H1 (cell line): ENCODE results near the gene PJA1. TPM values are rescaled to one million over a fixed set of nuclear protein-coding genes. Genes with fewer than 3 reads are reported as not detected.

Experiments used
- CTCF ChIA-PET: fragments of 300-600 bp; sonication (Branson Sonifier 250); formaldehyde crosslinking; loops from one replicate; lab custom pipeline; 2021; ENCODE audit not compliant: partially characterized antibody; lab: Charles Lee
- POLR2A ChIA-PET: fragments of 300-600 bp; sonication (Branson Sonifier 250); formaldehyde crosslinking; loops from one replicate; lab custom pipeline; 2021; ENCODE audit warnings: inconsistent platforms; ENCODE audit not compliant: partially characterized antibody; lab: Charles Lee
- DNase-seq, 2 experiments: peaks; one replicate each; pipeline versions ENCODE4 v3.0.0 to v3.0.0-alpha.2; 2010 to 2022; ENCODE audit warnings: low spot score in 2 of 2, low read depth in 1 of 2, mixed read lengths in 1 of 2
- FAIRE-seq: peaks from 2 replicates; lab custom pipeline; 2011; peaks lifted over from hg19 to GRCh38; lab: Jason Lieb, UNC
- H2AFZ ChIP-seq: 2 replicates; pipeline ENCODE4 v1.8.1; 2012; ENCODE audit warnings: low read length, inconsistent platforms
- H2AK5ac ChIP-seq: 2 replicates; pipeline ENCODE4 v1.6.1; 2013; ENCODE audit warnings: low read depth, low read length
- H2BK120ac ChIP-seq: replicated peaks from 2 replicates; pipeline ENCODE3; 2013; ENCODE audit warnings: low read depth, low read length, inconsistent platforms
- H2BK12ac ChIP-seq: 2 replicates; pipeline ENCODE4 v1.6.1; 2013; ENCODE audit warnings: low read depth, low read length
- H2BK15ac ChIP-seq: 2 replicates; pipeline ENCODE4 v1.6.1; 2013; ENCODE audit warnings: low read length
- H2BK20ac ChIP-seq: 2 replicates; pipeline ENCODE4 v1.6.1; 2013; ENCODE audit warnings: low read length
- H2BK5ac ChIP-seq: 2 replicates; pipeline ENCODE4 v1.6.1; 2013; ENCODE audit warnings: low read depth, low read length
- H3K14ac ChIP-seq: 2 replicates; pipeline ENCODE4 v1.6.1; 2013; ENCODE audit warnings: inconsistent platforms; ENCODE audit not compliant: insufficient read length
- H3K18ac ChIP-seq: 2 replicates; pipeline ENCODE4 v1.6.1; 2013; ENCODE audit warnings: low read length; ENCODE audit errors: extremely low read depth
- H3K23ac ChIP-seq: 2 replicates; pipeline ENCODE4 v1.6.1; 2013; ENCODE audit warnings: inconsistent platforms; ENCODE audit not compliant: insufficient read length
- H3K23me2 ChIP-seq: 2 replicates; pipeline ENCODE4 v1.6.1; 2013; ENCODE audit warnings: low read depth, low read length
- H3K27ac ChIP-seq: 2 replicates; pipeline ENCODE4 v1.6.1; 2011; ENCODE audit warnings: low read depth, low read length, inconsistent platforms
- H3K27me3 ChIP-seq, 4 experiments: replicated peaks in 1 of 4; 1 replicate in 1 of 4; 2 replicates in 3 of 4; pipeline versions ENCODE4 v1.6.1 to v1.8.1; 2011 to 2013; ENCODE audit warnings: low read length in 3 of 4, mild to moderate bottlenecking in 3 of 4, inconsistent platforms in 2 of 4, mixed read lengths in 2 of 4, moderate library complexity in 1 of 4; ENCODE audit not compliant: control insufficient read depth in 3 of 4, insufficient read depth in 3 of 4; ENCODE audit errors: extremely low read depth in 1 of 4
- H3K36me3 ChIP-seq, 4 experiments: 2 replicates each; pipeline versions ENCODE4 v1.6.1 to v1.8.1; 2011 to 2013; ENCODE audit warnings: mild to moderate bottlenecking in 4 of 4, low read length in 3 of 4, moderate library complexity in 2 of 4, control low read depth in 1 of 4, inconsistent platforms in 1 of 4; ENCODE audit not compliant: insufficient read depth in 4 of 4, control insufficient read depth in 2 of 4
- H3K4ac ChIP-seq: replicated peaks from 2 replicates; pipeline ENCODE3; 2013; ENCODE audit warnings: low read length, low read depth, mixed read lengths, inconsistent platforms; ENCODE audit not compliant: insufficient read length
- H3K4me1 ChIP-seq, 4 experiments: replicated peaks in 1 of 4; 1 replicate in 1 of 4; 2 replicates in 3 of 4; pipeline versions ENCODE4 v1.6.1 to v1.8.1; 2011 to 2013; ENCODE audit warnings: low read length in 3 of 4, inconsistent platforms in 2 of 4, mixed read lengths in 1 of 4; ENCODE audit not compliant: insufficient read depth in 4 of 4, control insufficient read depth in 3 of 4
- H3K4me2 ChIP-seq, 2 experiments: 2 replicates each; pipeline versions ENCODE4 v1.6.1 to v1.8.1; 2011 to 2013; ENCODE audit warnings: low read depth in 2 of 2, low read length in 2 of 2, control low read depth in 1 of 2, inconsistent platforms in 1 of 2, mild to moderate bottlenecking in 1 of 2; ENCODE audit not compliant: insufficient read depth in 1 of 2
- H3K4me3 ChIP-seq, 4 experiments: fragments of 200-600, 300-600 bp in 1 of 4; sonication (generic), shearing (Covaris generic), sonication (Bioruptor Twin) in 1 of 4; 2 replicates each; pipeline versions ENCODE4 v1.5.1 to v1.8.1; 2011 to 2016; ENCODE audit warnings: low read length in 4 of 4, low read depth in 3 of 4, control low read depth in 2 of 4, inconsistent platforms in 2 of 4, mild to moderate bottlenecking in 2 of 4, mixed read lengths in 1 of 4, moderate library complexity in 1 of 4; ENCODE audit not compliant: insufficient read depth in 2 of 4; ENCODE audit errors: extremely low read depth in 1 of 4
- H3K56ac ChIP-seq: replicated peaks from 2 replicates; pipeline ENCODE3; 2013; ENCODE audit warnings: low read depth, mild to moderate bottlenecking, mixed read lengths, low read length, inconsistent platforms; ENCODE audit not compliant: insufficient read length
- H3K79me1 ChIP-seq: 2 replicates; pipeline ENCODE4 v1.6.1; 2013; ENCODE audit warnings: low read depth, low read length, control low read depth
- H3K79me2 ChIP-seq, 2 experiments: 2 replicates each; pipeline versions ENCODE4 v1.6.1 to v1.8.1; 2012 to 2013; ENCODE audit warnings: low read length in 2 of 2, mild to moderate bottlenecking in 2 of 2, inconsistent platforms in 1 of 2; ENCODE audit not compliant: insufficient read depth in 2 of 2, control insufficient read depth in 1 of 2
- H3K9ac ChIP-seq, 4 experiments: replicated peaks in 1 of 4; 1 replicate in 1 of 4; 2 replicates in 3 of 4; pipeline versions ENCODE4 v1.6.1 to v1.8.1; 2011 to 2013; ENCODE audit warnings: low read depth in 3 of 4, low read length in 3 of 4, control low read depth in 2 of 4, mild to moderate bottlenecking in 2 of 4, moderate library complexity in 2 of 4, inconsistent platforms in 1 of 4; ENCODE audit errors: extremely low read depth in 1 of 4
- H3K9me3 ChIP-seq, 2 experiments: 2 replicates each; pipeline versions ENCODE4 v1.6.1 to v1.8.1; 2012 to 2013; ENCODE audit warnings: mild to moderate bottlenecking in 2 of 2, moderate library complexity in 2 of 2, control low read depth in 1 of 2, inconsistent platforms in 1 of 2, low read depth in 1 of 2, low read length in 1 of 2, mixed read lengths in 1 of 2; ENCODE audit not compliant: insufficient read depth in 2 of 2
- H4K20me1 ChIP-seq, 2 experiments: replicated peaks in 1 of 2; 2 replicates each; pipeline versions ENCODE3 to v1.8.1; 2011 to 2013; ENCODE audit warnings: inconsistent platforms in 2 of 2, low read length in 2 of 2, mild to moderate bottlenecking in 1 of 2; ENCODE audit not compliant: insufficient read depth in 2 of 2, control insufficient read depth in 1 of 2
- H4K5ac ChIP-seq: 2 replicates; pipeline ENCODE4 v1.6.1; 2013; ENCODE audit warnings: low read length, low read depth, mixed read lengths, inconsistent platforms; ENCODE audit not compliant: insufficient read length
- H4K8ac ChIP-seq: 2 replicates; pipeline ENCODE4 v1.8.0; 2013; ENCODE audit warnings: mild to moderate bottlenecking, moderate library complexity, low read length, inconsistent platforms; ENCODE audit not compliant: insufficient read depth; ENCODE audit errors: extremely low read depth
- H4K91ac ChIP-seq: replicated peaks from 2 replicates; pipeline ENCODE3; 2013; ENCODE audit warnings: low read length, mixed read lengths, inconsistent platforms; ENCODE audit not compliant: insufficient read length
- BACH1 ChIP-seq: IDR thresholded peaks from 2 replicates; pipeline ENCODE4 v1.6.1; 2012; ENCODE audit warnings: low read length, improper control_type of control experiment
- BCL11A ChIP-seq, 2 experiments: IDR thresholded peaks; one replicate each; pipeline ENCODE4 v1.6.1; 2011; ENCODE audit warnings: low read depth in 2 of 2, low read length in 2 of 2, mild to moderate bottlenecking in 2 of 2
- CHD1 ChIP-seq: IDR thresholded peaks from 2 replicates; pipeline ENCODE4 v1.6.1; 2012; ENCODE audit warnings: low read depth, low read length, improper control_type of control experiment
- CREB1 ChIP-seq: IDR thresholded peaks from 2 replicates; pipeline ENCODE4 v1.6.1; 2012; ENCODE audit warnings: inconsistent platforms
- EP300 ChIP-seq, 2 experiments: IDR thresholded peaks; 1 replicate in 1 of 2; 2 replicates in 1 of 2; pipeline ENCODE4 v1.6.1; 2011 to 2012; ENCODE audit warnings: low read depth in 2 of 2, low read length in 2 of 2, mild to moderate bottlenecking in 2 of 2, borderline replicate concordance in 1 of 2, inconsistent platforms in 1 of 2, moderate library complexity in 1 of 2
- GTF2F1 ChIP-seq: IDR thresholded peaks from 2 replicates; pipeline ENCODE4 v1.6.1; 2012; ENCODE audit warnings: low read depth, low read length, improper control_type of control experiment, borderline replicate concordance
- JUN ChIP-seq: IDR thresholded peaks from 2 replicates; pipeline ENCODE4 v1.6.1; 2011; ENCODE audit warnings: low read depth, mild to moderate bottlenecking, improper control_type of control experiment, low read length
- KDM5A ChIP-seq: fragments of 200-600 bp; IDR thresholded peaks from 2 replicates; pipeline ENCODE4 v1.7.1; 2012; ENCODE audit warnings: mild to moderate bottlenecking, low read length, inconsistent platforms, mixed read lengths
- SAP30 ChIP-seq: fragments of 300-600 bp; sonication (generic); IDR thresholded peaks from 2 replicates; pipeline ENCODE4 v1.7.1; 2012; ENCODE audit warnings: low read length, moderate library complexity, mild to moderate bottlenecking, inconsistent platforms; ENCODE audit not compliant: insufficient read depth, insufficient replicate concordance
- TBP ChIP-seq: IDR thresholded peaks from 2 replicates; pipeline ENCODE4 v1.6.1; 2011; ENCODE audit warnings: low read depth, low read length, improper control_type of control experiment
- USF2 ChIP-seq: IDR thresholded peaks from 2 replicates; pipeline ENCODE4 v1.6.1; 2011; ENCODE audit warnings: low read length, improper control_type of control experiment
- WGBS, 2 experiments: shearing (Covaris generic) in 1 of 2; methylation state at CpG; one replicate each; pipeline versions ENCODE4 v1.1.6 to v1.1.7; 2013 to 2015; ENCODE audit warnings: low lambda C conversion rate in 2 of 2, mixed read lengths in 2 of 2, inconsistent platforms in 1 of 2, low coverage in 1 of 2, missing lambda C conversion rate in 1 of 2; ENCODE audit not compliant: insufficient replicate concordance in 2 of 2, insufficient coverage in 1 of 2, insufficient read length in 1 of 2; ENCODE audit errors: extremely low coverage in 1 of 2, missing lambda C conversion rate in 1 of 2; 5-methylcytosine and 5-hydroxymethylcytosine counted together
- polyA plus RNA-seq, 7 experiments: library from polyadenylated mRNA; depleted of rRNA in 3 of 7; stranded (reverse) in 5 of 7; unstranded in 2 of 7; fragments of >200 nt in 5 of 7; fragments of 200-250 nt in 2 of 7; gene quantifications; 1 replicate in 5 of 7; 2 replicates in 1 of 7; 4 replicates in 1 of 7; pipeline versions ENCODE4 v1.2.1 to v1.2.3, GENCODE V29; 2011 to 2013; ENCODE audit warnings: missing spikeins in 2 of 7, mixed read lengths in 2 of 7
- total RNA-seq: library from RNA; stranded (reverse); fragmentation: NEBNext Ultra II Directional; extraction: Animal tissue kit (Norgen Biotek cat#: 25700); gene quantifications from 2 replicates; pipeline ENCODE4 v1.2.1, GENCODE V29; 2021

PJA1 gene
- total and polyA plus RNA-seq, 2 of the 8 experiments (the other 6 are each of a cell fraction or from before 2014, with no cell fraction given): 25.7 to 37.0 TPM

DNA sequence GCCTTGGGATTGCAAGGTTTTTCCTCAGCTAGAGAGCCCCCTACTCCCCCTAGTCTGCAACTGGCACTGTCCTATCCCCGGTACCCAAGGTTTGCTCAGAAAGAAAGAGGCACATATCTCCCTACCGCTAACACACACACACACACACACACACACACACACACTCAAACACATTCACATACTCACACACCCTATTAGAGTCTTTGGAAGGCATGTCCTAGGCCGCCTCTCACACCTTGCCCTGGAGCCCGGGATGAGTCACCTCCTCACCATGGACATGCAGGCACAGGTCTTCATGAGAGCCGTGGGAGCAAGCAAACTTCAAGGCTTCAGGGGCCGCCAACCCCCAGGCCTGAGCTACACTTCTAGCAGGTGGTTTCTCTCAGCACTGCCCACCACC, 49.2 kb downstream of the PJA1 start:
- no peak overlapping the region for H4K8ac ChIP-seq
- peaks cover 0 to 2% (median 0%) of the 10 kb centered on the region in 4 experiments; a peak in 3 of 7 replicates for H3K4me1 ChIP-seq
- no peaks in the 10 kb centered on the region for H3K79me2 ChIP-seq
- H3K18ac ChIP-seq: no peak overlapping the region
- H4K20me1 ChIP-seq: no peaks in the 10 kb centered on the region
- CTCF ChIA-PET: interaction anchor here (0.9 to 2.8 kb wide), 4 partner anchors 11 to 113 kb away, joined by 3 to 11 read pairs (median 5); no protein-coding TSS in a partner anchor
- H2AFZ ChIP-seq: no peak overlapping the region
- H3K27me3 ChIP-seq: no peaks in the 10 kb centered on the region
- POLR2A ChIA-PET: no interaction called here
- no peak overlapping the region for H3K56ac ChIP-seq
- H3K23me2 ChIP-seq: no peaks in the 10 kb centered on the region; the same call in 1 of the 2 replicates
- no peak overlapping the region for H3K9ac ChIP-seq
- no peak overlapping the region for H2BK15ac ChIP-seq
- H3K23ac ChIP-seq: no peak overlapping the region
- WGBS, 2 experiments: 69% methylated on average over 3 of the region's 6 CpGs; no CpG with 5 or more reads in 1 of the 2 experiments
- no peaks in the 10 kb centered on the region for H3K36me3 ChIP-seq
- no peak overlapping the region for H2AK5ac ChIP-seq
- no peak overlapping the region for H3K4me2 ChIP-seq
- no peak for FAIRE-seq
- no peaks in the 10 kb centered on the region for H3K79me1 ChIP-seq
- no peak overlapping the region for H2BK5ac ChIP-seq
- no peak overlapping the region for H3K14ac ChIP-seq
- no peak overlapping the region for H3K4ac ChIP-seq
- H4K5ac ChIP-seq: no peak overlapping the region
- H4K91ac ChIP-seq: no peak overlapping the region
- H2BK20ac ChIP-seq: no peak overlapping the region
- H2BK120ac ChIP-seq: no peak overlapping the region
- H3K9me3 ChIP-seq: no peaks in the 10 kb centered on the region
- H3K27ac ChIP-seq: no peak overlapping the region
- no peak overlapping the region for H2BK12ac ChIP-seq
- no peak overlapping the region for H3K4me3 ChIP-seq
- no peak for DNase-seq
- no peak for TF ChIP-seq BACH1
- no peak for TF ChIP-seq CHD1
- no peak for TF ChIP-seq EP300 (IDR thresholded peaks at IDR 0.05; ENCODE audit: borderline replicate concordance in 1 of 2, low read depth in 2 of 2, low read length in 2 of 2)
- TF ChIP-seq BCL11A (IDR thresholded peaks at IDR 0.05; ENCODE audit: low read depth in 2 of 2, low read length in 2 of 2): no peak
- no peak for TF ChIP-seq SAP30
- TF ChIP-seq TBP: no peak
- TF ChIP-seq CREB1: no peak
- TF ChIP-seq KDM5A: no peak
- no peak for TF ChIP-seq GTF2F1
- TF ChIP-seq JUN: no peak
- TF ChIP-seq USF2: no peak
